ENCODE measurements around the gene UCHL5. TPM values are rescaled to one million over a fixed set of nuclear protein-coding genes. Genes with fewer than 3 reads are reported as not detected.

The UCHL5 gene
- total and polyA plus RNA-seq, 2 of the 13 experiments (the other 11 are each of a cell fraction or from before 2014, with no cell fraction given) = 18.2 to 44.1 TPM

GRCh38 chr1:192973202-192973601 is 86.0 kb downstream of the UCHL5 start:
- no peak for FAIRE-seq
- 61% methylated on average over 1 of the region's 1 CpG for WGBS (ENCODE audit: low lambda C conversion rate)
- in situ Hi-C loops (cut with HindIII; ENCODE audit: extremely low pct_ligation_motif_present, low pct_unique_long_range_greater_than_20kb) (no loop called here), intact Hi-C loops (cut with micrococcal nuclease; ENCODE audit: unreplicated experiment) (no loop called here)
- Histone ChIP-seq H3K4me1 (ENCODE audit: insufficient read depth, low read length) (peaks cover 6% of the 10 kb centered on the region), H3K27me3 (ENCODE audit: control insufficient read depth in 1 of 2, insufficient read depth in 2 of 2, low read length in 2 of 2) (no peaks in the 10 kb centered on the region; a peak in 1 of 5 replicates), H3K4me3 (replicated peaks in 1 of 3; ENCODE audit: insufficient read depth in 1 of 3, low read depth in 2 of 3, low read length in 3 of 3) (no peak overlapping the region), H3K79me2 (ENCODE audit: insufficient read depth, low read length) (no peaks in the 10 kb centered on the region), H4K20me1 (ENCODE audit: insufficient read depth, low read length) (no peaks in the 10 kb centered on the region), H3K4me2 (ENCODE audit: low read depth, low read length) (no peak overlapping the region), H3K9ac (ENCODE audit: insufficient read depth, low read depth, low read length) (no peak overlapping the region), H3K36me3 (replicated peaks in 1 of 2; ENCODE audit: control insufficient read depth in 1 of 2, insufficient read depth in 2 of 2, low read length in 2 of 2) (no peaks in the 10 kb centered on the region), H3K27ac (ENCODE audit: extremely low read length, insufficient read depth, low read length) (no peak overlapping the region), H3K9me3 (ENCODE audit: low read length) (no peaks in the 10 kb centered on the region), H2AFZ (ENCODE audit: low read length) (no peak overlapping the region)
- ChIA-PET CTCF (ENCODE audit: low intra/inter-chr PET ratio, low total read pairs) (no interaction called here), POLR2A (no interaction called here)
- DNase-seq (ENCODE audit: low spot score) = no peak
- TF ChIP-seq HOXD1 (CRISPR knock-in tag; IDR thresholded peaks at IDR 0.05) (no peak), RBAK (CRISPR knock-in tag; IDR thresholded peaks at IDR 0.05) (no peak), XBP1 (CRISPR knock-in tag; IDR thresholded peaks at IDR 0.05) (no peak), ZSCAN29 (CRISPR knock-in tag; conservative IDR thresholded peaks at IDR 0.05) (no peak), ZNF343 (CRISPR knock-in tag; IDR thresholded peaks at IDR 0.05) (no peak), KDM5A (IDR thresholded peaks at IDR 0.05; ENCODE audit: borderline replicate concordance, low read length) (no peak), GPBP1L1 (CRISPR knock-in tag; IDR thresholded peaks at IDR 0.05) (no peak), HOMEZ (CRISPR knock-in tag; IDR thresholded peaks at IDR 0.05; ENCODE audit: low read depth) (no peak)
- no TSS peak for BruUV-seq (replicated peaks)
- ATAC-seq = no peak

Data from HepG2 (cell line).